ENCODE measurements around the gene UCN2. TPM values are rescaled to one million over a fixed set of nuclear protein-coding genes. Genes with fewer than 3 reads are reported as not detected.
"Not testable (repeated sequence)": the region's sequence is repeated elsewhere in the genome, so short reads cannot be mapped to it uniquely, and the experiment has no call there.

The UCN2 gene
- polyA plus RNA-seq, 2 of the 4 experiments (the other 2 are of a cell fraction) = 4.0 to 15.9 TPM

- FAIRE-seq = no peak
- 78% methylated on average over 2 of the region's 2 CpGs for WGBS (ENCODE audit: missing lambda C conversion rate)
- no peak overlapping the region for H3K4me2 ChIP-seq
- no peak overlapping the region for H3K4me3 ChIP-seq
- H3K4me1 ChIP-seq = no peaks in the 10 kb centered on the region
- no peak overlapping the region for H3K27ac ChIP-seq
- ChIA-PET CTCF (interaction anchor here (1.1 to 1.5 kb wide), 3 partner anchors 15 to 68 kb away, joined by 3 read pairs; no protein-coding TSS in a partner anchor), POLR2A (no interaction called here)
- ATAC-seq = no peak
- H3K9me3 ChIP-seq = no peaks in the 10 kb centered on the region
- no peak for DNase-seq (ENCODE audit: low read depth in 1 of 2, low spot score in 1 of 2)
- TF ChIP-seq RARB (CRISPR knock-in tag; IDR thresholded peaks at IDR 0.05) = no peak
- TF ChIP-seq FOXS1 (CRISPR knock-in tag; IDR thresholded peaks at IDR 0.05) = no peak
- no peak for TF ChIP-seq RAD21 (conservative IDR thresholded peaks at IDR 0.05 in 1 of 2, IDR thresholded peaks at IDR 0.05 in 1 of 2)
- no peak for TF ChIP-seq HOXA7 (CRISPR knock-in tag; IDR thresholded peaks at IDR 0.05)
- no peak for TF ChIP-seq NR3C1 (IDR thresholded peaks at IDR 0.05)
- TF ChIP-seq, protein P1, sequence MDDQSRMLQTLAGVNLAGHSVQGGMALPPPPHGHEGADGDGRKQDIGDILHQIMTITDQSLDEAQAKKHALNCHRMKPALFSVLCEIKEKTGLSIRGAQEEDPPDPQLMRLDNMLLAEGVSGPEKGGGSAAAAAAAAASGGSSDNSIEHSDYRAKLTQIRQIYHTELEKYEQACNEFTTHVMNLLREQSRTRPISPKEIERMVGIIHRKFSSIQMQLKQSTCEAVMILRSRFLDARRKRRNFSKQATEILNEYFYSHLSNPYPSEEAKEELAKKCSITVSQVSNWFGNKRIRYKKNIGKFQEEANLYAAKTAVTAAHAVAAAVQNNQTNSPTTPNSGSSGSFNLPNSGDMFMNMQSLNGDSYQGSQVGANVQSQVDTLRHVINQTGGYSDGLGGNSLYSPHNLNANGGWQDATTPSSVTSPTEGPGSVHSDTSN (IDR thresholded peaks at IDR 0.05) = no peak
- no peak for TF ChIP-seq TFCP2L1 (CRISPR knock-in tag; IDR thresholded peaks at IDR 0.05)
- TF ChIP-seq HEYL (CRISPR knock-in tag; IDR thresholded peaks at IDR 0.05) = no peak
- no peak for TF ChIP-seq EP300 (IDR thresholded peaks at IDR 0.05)
- no peak for TF ChIP-seq PHF8 (IDR thresholded peaks at IDR 0.05; ENCODE audit: borderline replicate concordance, low read depth)
- TF ChIP-seq REST (IDR thresholded peaks at IDR 0.05) = no peak
- TF ChIP-seq ELK1 (IDR thresholded peaks at IDR 0.05; ENCODE audit: low read depth, low read length) = no peak
- no peak for TF ChIP-seq E2F6 (IDR thresholded peaks at IDR 0.05; ENCODE audit: borderline replicate concordance, low read depth)
- TF ChIP-seq ZSCAN20 (CRISPR knock-in tag; IDR thresholded peaks at IDR 0.05) = no peak
- TF ChIP-seq HOXB5 (CRISPR knock-in tag; IDR thresholded peaks at IDR 0.05) = no peak
- TF ChIP-seq RNF2 (IDR thresholded peaks at IDR 0.05; ENCODE audit: borderline replicate concordance, low read depth) = no peak
- no peak for TF ChIP-seq MYC (IDR thresholded peaks at IDR 0.05; ENCODE audit: borderline replicate concordance, low read length)
- no peak for TF ChIP-seq EHF (CRISPR knock-in tag; IDR thresholded peaks at IDR 0.05)
- no peak for TF ChIP-seq MAFK (IDR thresholded peaks at IDR 0.05; ENCODE audit: partially characterized antibody)
- TF ChIP-seq ZFP36 (IDR thresholded peaks at IDR 0.05; ENCODE audit: borderline replicate concordance, partially characterized antibody) = no peak
Measured at GRCh38 chr3:48532977-48533337, 30.6 kb downstream of the UCN2 start.

- no peak overlapping the region for H3K4me2 ChIP-seq
- H3K27ac ChIP-seq = no peak overlapping the region
- DNase-seq (ENCODE audit: low read depth in 1 of 2, low spot score in 1 of 2) (no peak), ATAC-seq (no peak), FAIRE-seq (no peak)
- 85% methylated on average over 6 of the region's 6 CpGs for WGBS (ENCODE audit: missing lambda C conversion rate)
- H3K4me1 ChIP-seq = no peaks in the 10 kb centered on the region
- CTCF ChIA-PET = interaction anchor here (0.9 to 1.5 kb wide), 3 partner anchors 15 to 60 kb away, joined by 3 read pairs; no protein-coding TSS in a partner anchor
- H3K9me3 ChIP-seq = no peaks in the 10 kb centered on the region
- TF ChIP-seq, protein P2, sequence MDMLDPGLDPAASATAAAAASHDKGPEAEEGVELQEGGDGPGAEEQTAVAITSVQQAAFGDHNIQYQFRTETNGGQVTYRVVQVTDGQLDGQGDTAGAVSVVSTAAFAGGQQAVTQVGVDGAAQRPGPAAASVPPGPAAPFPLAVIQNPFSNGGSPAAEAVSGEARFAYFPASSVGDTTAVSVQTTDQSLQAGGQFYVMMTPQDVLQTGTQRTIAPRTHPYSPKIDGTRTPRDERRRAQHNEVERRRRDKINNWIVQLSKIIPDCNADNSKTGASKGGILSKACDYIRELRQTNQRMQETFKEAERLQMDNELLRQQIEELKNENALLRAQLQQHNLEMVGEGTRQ (IDR thresholded peaks at IDR 0.05) = no peak
- TF ChIP-seq ZNF302 (CRISPR knock-in tag; IDR thresholded peaks at IDR 0.05) = no peak
- H3K4me3 ChIP-seq = no peak overlapping the region
- POLR2A ChIA-PET = no interaction called here
Measured at GRCh38 chr3:48532271-48532976, 31.2 kb downstream of the UCN2 start.

GRCh38 chr3:48530701-48531100 lies 32.9 kb downstream of the UCN2 start:
- H3K27ac ChIP-seq; H3K4me1 ChIP-seq; H3K4me3 ChIP-seq; ATAC-seq; FAIRE-seq; H3K9me3 ChIP-seq; H3K4me2 ChIP-seq; POLR2A ChIA-PET; DNase-seq (ENCODE audit: low read depth in 1 of 2, low spot score in 1 of 2): not testable (repeated sequence)
- 97% methylated on average over 4 of the region's 4 CpGs for WGBS (ENCODE audit: missing lambda C conversion rate)
- CTCF ChIA-PET = interaction anchor here (2.7 kb wide), 1 partner anchor 19 kb away, joined by 8 read pairs; no protein-coding TSS in a partner anchor

Measured in A549 (cell line).